IMR-90 (cell line): ENCODE measurements around the gene PTX3. TPM values are rescaled to one million over a fixed set of nuclear protein-coding genes. Genes with fewer than 3 reads are reported as not detected.

ENCODE experiments used
- ATAC-seq: fragments of 200-7000 bp; cut with Tn5 transposase; 2 replicates; pipeline ENCODE4 v1.9.1; 2020; ENCODE audit warnings: low read depth, mild to moderate bottlenecking, moderate library complexity
- BruUV-seq: library from RNA; stranded (reverse); fragments of 400-500 nt; replicated peaks from 2 replicates; lab custom pipeline; 2021; lab: Mats Ljungman, UMichigan
- CTCF ChIA-PET: fragments of 300-600 bp; formaldehyde crosslinking; extraction: SDS; loops from one replicate; lab custom pipeline; 2021; ENCODE audit warnings: antibody characterized with exemption; lab: Yijun Ruan, JAX
- POLR2A ChIA-PET: fragments of 300-600 bp; sonication (Branson Sonifier 250); formaldehyde crosslinking; loops from one replicate; lab custom pipeline; 2022; ENCODE audit warnings: antibody characterized with exemption; ENCODE audit not compliant: unreplicated experiment; lab: Charles Lee
- DNase-seq: peaks from one replicate; pipeline ENCODE4 v3.0.0; 2013
- H2AFZ ChIP-seq: replicated peaks from 2 replicates; pipeline ENCODE3; 2013; ENCODE audit warnings: low read length, mild to moderate bottlenecking; ENCODE audit not compliant: poor library complexity
- H2AK5ac ChIP-seq: 2 replicates; pipeline ENCODE4 v1.6.1; 2013; ENCODE audit warnings: low read depth, low read length, inconsistent platforms
- H2AK9ac ChIP-seq: replicated peaks from 2 replicates; pipeline ENCODE3; 2013; ENCODE audit warnings: mild to moderate bottlenecking, low read depth, low read length, moderate library complexity; ENCODE audit not compliant: poor library complexity
- H2BK120ac ChIP-seq: 2 replicates; pipeline ENCODE4 v1.6.1; 2013; ENCODE audit warnings: low read depth, low read length, inconsistent platforms
- H2BK15ac ChIP-seq: 3 replicates; pipeline ENCODE4 v1.6.1; 2013; ENCODE audit warnings: low read depth, low read length, inconsistent platforms
- H2BK20ac ChIP-seq: 2 replicates; pipeline ENCODE4 v1.6.1; 2013; ENCODE audit warnings: low read depth, mild to moderate bottlenecking, inconsistent platforms, low read length, moderate library complexity
- H2BK5ac ChIP-seq: 2 replicates; pipeline ENCODE4 v1.6.1; 2013; ENCODE audit warnings: mild to moderate bottlenecking, low read depth, low read length, inconsistent platforms; ENCODE audit not compliant: poor library complexity, severe bottlenecking
- H3K14ac ChIP-seq: replicated peaks from 2 replicates; pipeline ENCODE4 v1.6.1; 2013; ENCODE audit warnings: low read depth, low read length, inconsistent platforms
- H3K18ac ChIP-seq: 2 replicates; pipeline ENCODE4 v1.6.1; 2013; ENCODE audit warnings: low read depth, low read length, control low read depth
- H3K23ac ChIP-seq: 2 replicates; pipeline ENCODE4 v1.6.1; 2013; ENCODE audit warnings: low read depth, low read length, inconsistent platforms
- H3K27ac ChIP-seq: 2 replicates; pipeline ENCODE4 v1.5.1; 2013; ENCODE audit warnings: mild to moderate bottlenecking, control low read depth, low read length; ENCODE audit not compliant: insufficient read depth
- H3K27me3 ChIP-seq: 2 replicates; pipeline ENCODE4 v1.6.1; 2013; ENCODE audit warnings: low read length; ENCODE audit not compliant: control insufficient read depth, insufficient read depth
- H3K36me3 ChIP-seq: 2 replicates; pipeline ENCODE4 v1.6.1; 2013; ENCODE audit warnings: low read length, mixed read lengths; ENCODE audit not compliant: control insufficient read depth, insufficient read depth
- H3K4ac ChIP-seq: 2 replicates; pipeline ENCODE4 v1.6.1; 2013; ENCODE audit warnings: low read depth, low read length, inconsistent platforms
- H3K4me1 ChIP-seq: 2 replicates; pipeline ENCODE4 v1.6.1; 2013; ENCODE audit warnings: low read length, mixed read lengths; ENCODE audit not compliant: control insufficient read depth, insufficient read depth
- H3K4me2 ChIP-seq: 2 replicates; pipeline ENCODE4 v1.6.1; 2013; ENCODE audit warnings: low read depth, mild to moderate bottlenecking, control low read depth, low read length, moderate library complexity
- H3K4me3 ChIP-seq: 2 replicates; pipeline ENCODE4 v1.5.1; 2013; ENCODE audit warnings: low read depth, mild to moderate bottlenecking, control low read depth, low read length, moderate library complexity; ENCODE audit not compliant: insufficient read depth
- H3K56ac ChIP-seq: 2 replicates; pipeline ENCODE4 v1.6.1; 2013; ENCODE audit warnings: low read length, inconsistent platforms; ENCODE audit not compliant: insufficient read depth; ENCODE audit errors: extremely low read depth
- H3K79me1 ChIP-seq, 2 experiments: 2 replicates each; pipeline ENCODE4 v1.6.1; 2013; ENCODE audit warnings: low read length in 2 of 2, inconsistent platforms in 1 of 2, low read depth in 1 of 2
- H3K9ac ChIP-seq: 2 replicates; pipeline ENCODE4 v1.6.1; 2013; ENCODE audit warnings: low read depth, low read length, control low read depth
- H3K9me1 ChIP-seq: 2 replicates; pipeline ENCODE4 v1.6.1; 2013; ENCODE audit warnings: low read length, inconsistent platforms; ENCODE audit not compliant: insufficient read depth
- H3K9me3 ChIP-seq: 2 replicates; pipeline ENCODE4 v1.6.1; 2013; ENCODE audit warnings: low read length; ENCODE audit not compliant: control insufficient read depth, insufficient read depth
- H4K20me1 ChIP-seq: 2 replicates; pipeline ENCODE4 v1.6.1; 2013; ENCODE audit warnings: low read length, inconsistent platforms; ENCODE audit not compliant: insufficient read depth
- H4K5ac ChIP-seq: 2 replicates; pipeline ENCODE4 v1.6.1; 2013; ENCODE audit warnings: mild to moderate bottlenecking, low read depth, low read length, control low read depth
- H4K8ac ChIP-seq, 2 experiments: 2 replicates each; pipeline ENCODE4 v1.6.1; 2013; ENCODE audit warnings: low read depth in 2 of 2, low read length in 2 of 2, control low read depth in 1 of 2, inconsistent platforms in 1 of 2
- H4K91ac ChIP-seq: 2 replicates; pipeline ENCODE4 v1.6.1; 2013; ENCODE audit warnings: low read depth, low read length, inconsistent platforms; ENCODE audit not compliant: insufficient read depth
- BHLHE40 ChIP-seq: fragments of 150-350 bp; IDR thresholded peaks from 2 replicates; pipeline ENCODE4 v1.6.1; 2016; ENCODE audit warnings: mild to moderate bottlenecking, low read depth, low read length
- CEBPB ChIP-seq: IDR thresholded peaks from 2 replicates; pipeline ENCODE4 v1.6.1; 2012; ENCODE audit warnings: low read depth, low read length, improper control_type of control experiment
- CHD1 ChIP-seq: IDR thresholded peaks from 2 replicates; pipeline ENCODE4 v1.6.1; 2012; ENCODE audit warnings: low read depth, low read length, improper control_type of control experiment
- FOS ChIP-seq: fragments of 150-350 bp; IDR thresholded peaks from 2 replicates; pipeline ENCODE4 v1.6.1; 2016; ENCODE audit warnings: low read depth, low read length
- MAFK ChIP-seq: IDR thresholded peaks from 2 replicates; pipeline ENCODE4 v1.6.1; 2012; ENCODE audit warnings: low read depth, low read length, improper control_type of control experiment
- MAZ ChIP-seq: IDR thresholded peaks from 2 replicates; pipeline ENCODE4 v1.6.1; 2012; ENCODE audit warnings: low read depth, mild to moderate bottlenecking, low read length, improper control_type of control experiment, moderate library complexity, borderline replicate concordance
- MXI1 ChIP-seq: IDR thresholded peaks from 2 replicates; pipeline ENCODE4 v1.6.1; 2012; ENCODE audit warnings: low read depth, mild to moderate bottlenecking, low read length, moderate library complexity, borderline replicate concordance
- NFE2L2 ChIP-seq: fragments of 150-350 bp; IDR thresholded peaks from 2 replicates; pipeline ENCODE4 v1.6.1; 2016; ENCODE audit warnings: low read depth, mild to moderate bottlenecking, low read length
- POLR2A ChIP-seq: IDR thresholded peaks from 2 replicates; pipeline ENCODE4 v1.6.1; 2012; ENCODE audit warnings: mild to moderate bottlenecking, low read depth, low read length
- RAD21 ChIP-seq: IDR thresholded peaks from 2 replicates; pipeline ENCODE4 v1.6.1; 2012; ENCODE audit warnings: low read length, improper control_type of control experiment
- RCOR1 ChIP-seq: IDR thresholded peaks from 2 replicates; pipeline ENCODE4 v1.6.1; 2012; ENCODE audit warnings: mild to moderate bottlenecking, low read length, improper control_type of control experiment; ENCODE audit not compliant: insufficient replicate concordance
- RFX5 ChIP-seq: IDR thresholded peaks from 2 replicates; pipeline ENCODE4 v1.8.0; 2012; ENCODE audit warnings: low read depth, mild to moderate bottlenecking, low read length, moderate library complexity
- SMC3 ChIP-seq: fragments of 150-350 bp; IDR thresholded peaks from 2 replicates; pipeline ENCODE4 v1.6.1; 2016; ENCODE audit warnings: low read depth, mild to moderate bottlenecking, antibody characterized with exemption, low read length, moderate library complexity
- WGBS, 2 experiments: methylation state at CpG; one replicate each; pipeline versions ENCODE4 v1.1.5 to v1.1.7; 2013; ENCODE audit warnings: missing lambda C conversion rate in 2 of 2; ENCODE audit not compliant: insufficient read length in 1 of 2; ENCODE audit errors: extremely low coverage in 2 of 2; 5-methylcytosine and 5-hydroxymethylcytosine counted together
- dilution Hi-C: fragments of 300-500 bp; cut with HindIII; formaldehyde crosslinking; loops from one replicate; pipeline ENCODE4 v1.14.3; 2018; ENCODE audit warnings: low sequenced_read_pairs; ENCODE audit not compliant: unreplicated experiment
- in situ Hi-C: fragments of 300-500 bp; cut with MboI; formaldehyde crosslinking; loops from 3 replicates; pipeline ENCODE4 v1.14.3; 2019; ENCODE audit warnings: low sequenced_read_pairs, inconsistent platforms, mixed read lengths
- intact Hi-C: fragments of 100-400 bp; cut with micrococcal nuclease; formaldehyde crosslinking; loops from 2 replicates; pipeline ENCODE4 v1.10.0; 2022
- polyA plus RNA-seq, 3 experiments: library from polyadenylated mRNA; depleted of rRNA; stranded (reverse); fragments of >200 nt; gene quantifications; 2 replicates each; pipeline ENCODE4 v1.2.3, GENCODE V29; 2012; ENCODE audit warnings: low replicate concordance in 1 of 3
- total RNA-seq: library from RNA; depleted of rRNA; stranded (reverse); fragments of >200 nt; gene quantifications from 2 replicates; pipeline ENCODE4 v1.2.3, GENCODE V29; 2012
- TF ChIP-seq, protein P1 (sequence below): fragments of 150-350 bp; IDR thresholded peaks from 2 replicates; pipeline ENCODE4 v1.6.1; 2016; ENCODE audit warnings: low read depth, mild to moderate bottlenecking, low read length, moderate library complexity, borderline replicate concordance
- TF ChIP-seq, protein P2 (sequence below): conservative IDR thresholded peaks from 2 replicates; pipeline ENCODE4 v1.5.1; 2012; ENCODE audit warnings: mild to moderate bottlenecking, low read depth, low read length, improper control_type of control experiment
- TF ChIP-seq, protein P3 (sequence below): fragments of 150-350 bp; IDR thresholded peaks from 2 replicates; pipeline ENCODE4 v1.6.1; 2017; ENCODE audit warnings: mild to moderate bottlenecking, antibody characterized with exemption, low read length, low read depth

The PTX3 gene
- total and polyA plus RNA-seq, 2 of the 4 experiments (the other 2 are of a cell fraction): 97.9 to 135 TPM

DNA sequence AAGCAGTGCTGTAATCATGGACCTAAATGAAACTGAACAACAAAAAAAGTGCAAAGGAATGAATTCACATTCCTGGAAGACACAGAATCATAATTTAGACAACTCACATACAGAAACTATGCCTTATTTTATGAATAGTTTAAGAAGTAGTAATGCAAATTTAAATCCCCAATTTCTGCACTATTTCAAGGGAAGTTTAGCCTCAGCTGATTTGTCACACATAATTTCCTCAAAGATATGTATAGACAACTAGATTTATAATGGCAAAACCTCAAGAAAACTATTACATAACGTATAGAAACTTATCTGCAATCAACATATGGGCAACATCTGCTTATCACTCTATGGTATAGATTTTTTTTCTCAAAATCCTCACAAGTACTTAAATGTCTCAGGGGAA lies 7.8 kb upstream of the PTX3 start:
- H3K18ac ChIP-seq: no peak overlapping the region
- no peak overlapping the region for H3K23ac ChIP-seq
- H3K36me3 ChIP-seq: no peaks in the 10 kb centered on the region
- no peak overlapping the region for H4K5ac ChIP-seq
- no peaks in the 10 kb centered on the region for H3K9me1 ChIP-seq
- H3K4ac ChIP-seq: no peak overlapping the region
- no peak overlapping the region for H3K4me2 ChIP-seq
- ChIA-PET CTCF (interaction anchor here (0.8 kb wide), 1 partner anchor 81 kb away, joined by 3 read pairs; no protein-coding TSS in a partner anchor), POLR2A (no interaction called here)
- H3K4me3 ChIP-seq: no peak overlapping the region
- dilution Hi-C loops: no loop called here
- H4K8ac ChIP-seq: no peak overlapping the region
- in situ Hi-C loops: no loop called here
- H4K91ac ChIP-seq: no peak overlapping the region
- TF ChIP-seq, protein P1, sequence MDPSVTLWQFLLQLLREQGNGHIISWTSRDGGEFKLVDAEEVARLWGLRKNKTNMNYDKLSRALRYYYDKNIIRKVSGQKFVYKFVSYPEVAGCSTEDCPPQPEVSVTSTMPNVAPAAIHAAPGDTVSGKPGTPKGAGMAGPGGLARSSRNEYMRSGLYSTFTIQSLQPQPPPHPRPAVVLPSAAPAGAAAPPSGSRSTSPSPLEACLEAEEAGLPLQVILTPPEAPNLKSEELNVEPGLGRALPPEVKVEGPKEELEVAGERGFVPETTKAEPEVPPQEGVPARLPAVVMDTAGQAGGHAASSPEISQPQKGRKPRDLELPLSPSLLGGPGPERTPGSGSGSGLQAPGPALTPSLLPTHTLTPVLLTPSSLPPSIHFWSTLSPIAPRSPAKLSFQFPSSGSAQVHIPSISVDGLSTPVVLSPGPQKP: no peak
- TF ChIP-seq NFE2L2: no peak
- no peak for TF ChIP-seq FOS
- no peak for TF ChIP-seq CEBPB
- TF ChIP-seq RCOR1: no peak
- TF ChIP-seq RFX5: no peak
- TF ChIP-seq MAZ: no peak
- no peak for TF ChIP-seq RAD21
- TF ChIP-seq, protein P2, sequence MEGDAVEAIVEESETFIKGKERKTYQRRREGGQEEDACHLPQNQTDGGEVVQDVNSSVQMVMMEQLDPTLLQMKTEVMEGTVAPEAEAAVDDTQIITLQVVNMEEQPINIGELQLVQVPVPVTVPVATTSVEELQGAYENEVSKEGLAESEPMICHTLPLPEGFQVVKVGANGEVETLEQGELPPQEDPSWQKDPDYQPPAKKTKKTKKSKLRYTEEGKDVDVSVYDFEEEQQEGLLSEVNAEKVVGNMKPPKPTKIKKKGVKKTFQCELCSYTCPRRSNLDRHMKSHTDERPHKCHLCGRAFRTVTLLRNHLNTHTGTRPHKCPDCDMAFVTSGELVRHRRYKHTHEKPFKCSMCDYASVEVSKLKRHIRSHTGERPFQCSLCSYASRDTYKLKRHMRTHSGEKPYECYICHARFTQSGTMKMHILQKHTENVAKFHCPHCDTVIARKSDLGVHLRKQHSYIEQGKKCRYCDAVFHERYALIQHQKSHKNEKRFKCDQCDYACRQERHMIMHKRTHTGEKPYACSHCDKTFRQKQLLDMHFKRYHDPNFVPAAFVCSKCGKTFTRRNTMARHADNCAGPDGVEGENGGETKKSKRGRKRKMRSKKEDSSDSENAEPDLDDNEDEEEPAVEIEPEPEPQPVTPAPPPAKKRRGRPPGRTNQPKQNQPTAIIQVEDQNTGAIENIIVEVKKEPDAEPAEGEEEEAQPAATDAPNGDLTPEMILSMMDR: no peak
- TF ChIP-seq MAFK: no peak
- TF ChIP-seq MXI1: no peak
- TF ChIP-seq POLR2A: no peak
- TF ChIP-seq CHD1: no peak
- TF ChIP-seq BHLHE40: no peak
- TF ChIP-seq SMC3: no peak
- TF ChIP-seq, protein P3, sequence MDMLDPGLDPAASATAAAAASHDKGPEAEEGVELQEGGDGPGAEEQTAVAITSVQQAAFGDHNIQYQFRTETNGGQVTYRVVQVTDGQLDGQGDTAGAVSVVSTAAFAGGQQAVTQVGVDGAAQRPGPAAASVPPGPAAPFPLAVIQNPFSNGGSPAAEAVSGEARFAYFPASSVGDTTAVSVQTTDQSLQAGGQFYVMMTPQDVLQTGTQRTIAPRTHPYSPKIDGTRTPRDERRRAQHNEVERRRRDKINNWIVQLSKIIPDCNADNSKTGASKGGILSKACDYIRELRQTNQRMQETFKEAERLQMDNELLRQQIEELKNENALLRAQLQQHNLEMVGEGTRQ: no peak
- H3K79me1 ChIP-seq: no peaks in the 10 kb centered on the region
- no peak overlapping the region for H2AK9ac ChIP-seq
- no peak overlapping the region for H3K56ac ChIP-seq
- ATAC-seq: no peak; the same call in none of the 2 replicates
- intact Hi-C loops: no loop called here
- no peak for DNase-seq
- no peak overlapping the region for H2BK5ac ChIP-seq
- no peak overlapping the region for H2AK5ac ChIP-seq
- no peak overlapping the region for H3K27ac ChIP-seq
- no CpG with 5 or more reads among the region's 1 CpG for WGBS, 2 experiments
- H2BK20ac ChIP-seq: no peak overlapping the region
- no peak overlapping the region for H2BK120ac ChIP-seq
- H3K14ac ChIP-seq: no peak overlapping the region
- no TSS peak for BruUV-seq
- no peaks in the 10 kb centered on the region for H3K9me3 ChIP-seq
- H3K27me3 ChIP-seq: no peaks in the 10 kb centered on the region
- H4K20me1 ChIP-seq: no peaks in the 10 kb centered on the region
- H2AFZ ChIP-seq: no peak overlapping the region
- H2BK15ac ChIP-seq: no peak overlapping the region
- no peak overlapping the region for H3K9ac ChIP-seq
- H3K4me1 ChIP-seq: peaks cover 1% of the 10 kb centered on the region; the same call in 1 of the 2 replicates
